Ovary (tissue), 9 donors: ENCODE data around the gene BUB1B. TPM values are rescaled to one million over a fixed set of nuclear protein-coding genes. Genes with fewer than 3 reads are reported as not detected.
"Not testable (repeated sequence)": the region's sequence is repeated elsewhere in the genome, so short reads cannot be mapped to it uniquely, and the experiment has no call there.

Experiments
- DNase-seq, 5 donors: peaks; one replicate each; pipeline ENCODE4 v3.0.0-alpha.2; 2019 to 2020
- H3K27ac ChIP-seq, 2 donors: fragments of 200-600 bp; one replicate each; pipeline versions ENCODE4 v1.5.1 to v1.8.0; 2019 to 2022
- H3K27me3 ChIP-seq: fragments of 200-600 bp; one replicate; pipeline ENCODE4 v1.8.0; 2022
- H3K36me3 ChIP-seq: fragments of 200-600 bp; sonication (generic); one replicate; pipeline ENCODE4 v1.5.1; 2019
- H3K4me1 ChIP-seq: one replicate; pipeline ENCODE4 v1.8.1; 2013; ENCODE audit warnings: mild to moderate bottlenecking, moderate library complexity; ENCODE audit not compliant: insufficient read depth
- H3K4me3 ChIP-seq: fragments of 200-600 bp; sonication (generic); one replicate; pipeline ENCODE4 v1.5.1; 2017
- H3K9me3 ChIP-seq, 2 donors: fragments of 200-600 bp in 1 of 2; sonication (generic) in 1 of 2; one replicate each; pipeline versions ENCODE4 v1.5.1 to v1.8.1; 2013 to 2019; ENCODE audit warnings: mild to moderate bottlenecking in 1 of 2, moderate library complexity in 1 of 2
- CTCF ChIP-seq, 3 donors: fragments of 450-650 bp in 2 of 3; fragments of 200-600 bp in 1 of 3; IDR thresholded peaks; one replicate each; pipeline versions ENCODE4 v1.5.1 to v1.8.0; 2016 to 2022; ENCODE audit warnings: antibody characterized with exemption in 3 of 3, mild to moderate bottlenecking in 1 of 3
- EP300 ChIP-seq: sonication (generic); formaldehyde crosslinking; IDR thresholded peaks from one replicate; pipeline ENCODE4 v1.6.1; 2017; ENCODE audit warnings: antibody characterized with exemption
- POLR2A ChIP-seq: fragments of 450-650 bp; IDR thresholded peaks from one replicate; pipeline ENCODE4 v1.6.1; 2017; ENCODE audit warnings: antibody characterized with exemption, mild to moderate bottlenecking, moderate library complexity
- WGBS, 3 donors: extraction: QIAGEN DNeasy Blood & Tissue Kit in 1 of 3; methylation state at CpG; one replicate each; pipeline versions ENCODE4 v1.1.5 to v1.1.7; 2013 to 2017; 5-methylcytosine and 5-hydroxymethylcytosine counted together
- intact Hi-C, 4 donors: fragments of 100-400 bp; cut with DNase I; formaldehyde crosslinking; loops; one replicate each; pipeline versions ENCODE4 v1.11.0 to v1.15.1; 2022 to 2023
- polyA plus RNA-seq, 2 donors: library from polyadenylated mRNA; stranded (reverse); fragments of 200-250 nt in 1 of 2; fragments of 350-450 nt in 1 of 2; fragmentation: Illumina TruSeq in 1 of 2; extraction: RNeasy Lipid Tissue Mini Kit (QIAGEN cat#74804) in 1 of 2; gene quantifications; one replicate each; pipeline ENCODE4 v1.2.3, GENCODE V29; 2013 to 2014
- total RNA-seq, 7 donors: library from RNA; depleted of rRNA in 2 of 7; stranded (reverse); fragments of >200 nt in 2 of 7; fragmentation: NEBNext Ultra II Directional in 3 of 7; extraction: Animal tissue kit (Norgen Biotek cat#: 25700) in 3 of 7; gene quantifications; one replicate each; pipeline versions ENCODE4 v1.1.0 to v1.2.4, GENCODE V29; 2016 to 2023
- donor health status: DM: no; HTN: no; CAD: no; lungs with moderate emphysema.
- donor health status: DM: no; HTN: no; CAD: no.
- donor health status: Bipolar disorder and iron deficiency.
- donor health status: DM: yes; HTN: yes; CAD: no.
- donor health status: DM: no; HTN: no; CAD: no.
- donor health status: DM: yes; HTN: yes; CAD: no.

The BUB1B gene
- total and polyA plus RNA-seq, 9 donors: 0.43 to 2.4 (median 1.2) TPM; not detected in 1

DNA sequence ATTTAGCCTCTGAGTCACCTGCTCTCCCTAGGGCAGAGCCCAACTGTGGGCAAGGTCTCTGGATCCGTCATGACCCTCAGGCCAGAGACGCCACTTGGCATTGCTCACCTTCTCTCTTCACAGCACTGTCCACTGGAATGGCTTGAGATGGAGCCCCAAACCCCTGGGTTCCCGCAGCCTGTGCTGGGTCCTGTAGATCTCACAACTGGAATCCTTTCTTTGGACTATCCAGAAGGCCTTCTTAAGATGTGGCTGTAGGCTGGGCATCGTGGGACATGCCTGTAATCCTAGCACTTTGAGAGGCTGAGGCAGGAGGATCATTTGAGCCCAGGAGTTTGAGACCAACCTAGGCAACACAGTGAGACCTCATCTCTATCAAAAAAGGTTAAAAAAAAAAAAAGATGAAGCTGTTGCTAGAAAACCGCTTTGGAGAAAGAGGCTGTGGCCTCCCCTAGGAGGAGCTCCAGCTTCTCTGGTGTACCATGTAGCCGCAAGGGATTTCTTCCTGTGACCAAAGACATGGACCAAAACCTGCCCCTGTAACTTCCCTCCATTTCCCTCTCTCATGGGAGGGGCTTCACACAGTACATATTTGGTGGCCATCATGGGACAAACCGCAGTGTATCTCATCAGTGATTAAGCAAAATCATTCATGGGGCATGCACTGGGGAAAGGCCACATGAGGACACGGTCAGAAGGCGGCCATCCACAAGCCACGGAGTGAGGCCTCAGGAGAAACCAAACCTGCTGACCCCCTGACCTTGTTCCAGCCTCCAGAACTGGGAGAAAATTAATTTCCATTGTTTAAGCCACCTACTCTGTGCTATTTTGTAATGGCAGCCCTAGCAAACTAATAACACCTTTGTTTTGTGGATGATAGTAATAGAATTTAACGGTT lies 23.3 kb upstream of the BUB1B start:
- no peak for TF ChIP-seq EP300
- TF ChIP-seq CTCF (IDR thresholded peaks at IDR 0.05): no peak
- TF ChIP-seq POLR2A: no peak
- 84 to 93% (median 92%) methylated on average over 11 of the region's 11 CpGs for WGBS, 3 donors
- Histone ChIP-seq H3K4me3 (no peak overlapping the region), H3K36me3 (no peaks in the 10 kb centered on the region), H3K27ac (no peak overlapping the region), H3K9me3 (no peaks in the 10 kb centered on the region), H3K4me1 (no peaks in the 10 kb centered on the region), H3K27me3 (no peaks in the 10 kb centered on the region)
- intact Hi-C loops: no loop called here
- no peak for DNase-seq

DNA sequence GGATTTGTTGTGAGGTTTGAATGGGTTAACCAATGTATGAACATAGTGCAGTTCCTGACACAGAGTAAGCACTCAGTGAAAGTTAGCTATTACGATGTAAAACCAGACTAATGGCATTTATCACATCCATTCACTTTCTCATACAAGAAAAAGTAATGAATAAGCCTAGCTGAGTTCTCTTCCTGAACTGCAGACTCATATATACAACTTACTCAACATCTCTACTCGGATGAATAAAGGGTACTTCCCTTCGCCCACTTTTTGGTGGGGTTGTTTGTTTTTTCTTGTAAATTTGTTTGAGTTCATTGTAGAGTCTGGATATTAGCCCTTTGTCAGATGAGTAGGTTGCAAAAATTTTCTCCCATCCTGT lies 22.7 kb upstream of the BUB1B start:
- H3K9me3 ChIP-seq, H3K4me3 ChIP-seq, H3K4me1 ChIP-seq, H3K36me3 ChIP-seq, H3K27me3 ChIP-seq, intact Hi-C loops, DNase-seq, H3K27ac ChIP-seq: not testable (repeated sequence)
- 41 to 70% (median 61%) methylated on average over 3 of the region's 3 CpGs for WGBS, 3 donors

GRCh38 chr15:40142428-40142827 lies 18.4 kb upstream of the BUB1B start:
- Histone ChIP-seq H3K27me3 (no peaks in the 10 kb centered on the region), H3K9me3 (no peaks in the 10 kb centered on the region), H3K4me3 (no peak overlapping the region), H3K36me3 (no peaks in the 10 kb centered on the region), H3K27ac (no peak overlapping the region), H3K4me1 (no peaks in the 10 kb centered on the region)
- no peak for DNase-seq
- 82 to 89% (median 89%) methylated on average over 5 of the region's 5 CpGs for WGBS, 3 donors
- no peak for TF ChIP-seq CTCF (IDR thresholded peaks at IDR 0.05)
- TF ChIP-seq EP300: no peak
- no peak for TF ChIP-seq POLR2A
- intact Hi-C loops: no loop called here

- no peak for DNase-seq
These were observed 14.8 kb upstream of the BUB1B start for GRCh38 chr15:40146037-40146436.

DNA sequence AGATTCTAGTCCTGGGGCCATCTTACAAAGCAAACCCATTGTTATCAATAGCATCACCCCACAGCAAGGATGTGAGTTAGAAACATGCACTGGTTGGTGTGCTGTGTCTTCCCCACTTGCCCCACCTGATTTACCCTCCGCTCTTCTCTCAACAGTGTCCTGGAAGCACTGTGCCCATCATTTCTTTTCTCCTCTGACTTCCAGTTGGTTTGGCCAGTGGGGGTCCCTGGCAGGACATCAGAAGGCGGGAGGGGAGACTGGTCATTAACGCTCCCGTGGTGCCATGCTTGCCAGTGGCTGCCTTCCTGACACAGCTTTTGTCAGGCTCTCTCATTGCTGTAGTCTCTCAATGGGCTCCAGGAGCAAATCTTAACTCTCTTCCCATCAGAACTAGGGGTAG lies 11.5 kb upstream of the BUB1B start:
- Histone ChIP-seq H3K4me3 (no peak overlapping the region), H3K36me3 (no peaks in the 10 kb centered on the region), H3K4me1 (no peaks in the 10 kb centered on the region), H3K9me3 (no peaks in the 10 kb centered on the region), H3K27me3 (no peaks in the 10 kb centered on the region), H3K27ac (no peak overlapping the region)
- TF ChIP-seq CTCF (IDR thresholded peaks at IDR 0.05) (no peak), EP300 (no peak), POLR2A (no peak)
- intact Hi-C loops: no loop called here
- 83 to 90% (median 88%) methylated on average over 4 of the region's 4 CpGs for WGBS, 3 donors
- no peak for DNase-seq

More at GRCh38 chr15:40146037-40146436, 14.8 kb upstream of the BUB1B start:
- Histone ChIP-seq H3K27me3 (no peaks in the 10 kb centered on the region), H3K36me3 (no peaks in the 10 kb centered on the region), H3K9me3 (no peaks in the 10 kb centered on the region), H3K4me3 (no peak overlapping the region), H3K27ac (no peak overlapping the region), H3K4me1 (no peaks in the 10 kb centered on the region)
- no peak for TF ChIP-seq EP300
- intact Hi-C loops: no loop called here
- 83 to 91% (median 87%) methylated on average over 4 of the region's 4 CpGs for WGBS, 3 donors
